HG03342 (cell line): ENCODE data around the gene CCNB3.

Source experiments
- ATAC-seq: cut with Tn5 transposase; IDR thresholded peaks from one replicate; pipeline ENCODE4 v1.9.1; 2021; ENCODE audit warnings: mild to moderate bottlenecking, moderate library complexity; ENCODE audit not compliant: unreplicated experiment

CCNB3 gene

DNA sequence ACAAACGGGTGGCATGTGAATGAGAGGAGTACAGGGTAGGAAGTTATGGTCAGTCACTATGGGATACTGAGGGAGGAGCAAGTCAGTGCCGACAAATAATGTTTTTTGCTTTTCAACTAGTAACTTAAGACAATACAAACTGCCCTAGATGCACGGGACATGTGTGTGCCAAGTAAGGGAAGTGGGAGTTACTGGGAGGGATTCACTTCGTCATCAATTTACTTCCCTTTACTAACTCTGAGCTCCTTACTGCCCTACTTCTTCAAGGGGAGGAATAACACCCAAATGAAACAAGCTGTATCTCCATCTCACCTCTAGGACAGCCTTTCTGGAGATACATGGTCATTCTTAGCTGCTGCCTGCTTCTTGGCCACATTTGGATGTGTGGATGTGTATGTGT lies 168.4 kb downstream of the CCNB3 start:
- no peak for ATAC-seq

- no peak for ATAC-seq
Observed at GRCh38 chrX:50375481-50376267, 171.1 kb downstream of the CCNB3 start.

DNA sequence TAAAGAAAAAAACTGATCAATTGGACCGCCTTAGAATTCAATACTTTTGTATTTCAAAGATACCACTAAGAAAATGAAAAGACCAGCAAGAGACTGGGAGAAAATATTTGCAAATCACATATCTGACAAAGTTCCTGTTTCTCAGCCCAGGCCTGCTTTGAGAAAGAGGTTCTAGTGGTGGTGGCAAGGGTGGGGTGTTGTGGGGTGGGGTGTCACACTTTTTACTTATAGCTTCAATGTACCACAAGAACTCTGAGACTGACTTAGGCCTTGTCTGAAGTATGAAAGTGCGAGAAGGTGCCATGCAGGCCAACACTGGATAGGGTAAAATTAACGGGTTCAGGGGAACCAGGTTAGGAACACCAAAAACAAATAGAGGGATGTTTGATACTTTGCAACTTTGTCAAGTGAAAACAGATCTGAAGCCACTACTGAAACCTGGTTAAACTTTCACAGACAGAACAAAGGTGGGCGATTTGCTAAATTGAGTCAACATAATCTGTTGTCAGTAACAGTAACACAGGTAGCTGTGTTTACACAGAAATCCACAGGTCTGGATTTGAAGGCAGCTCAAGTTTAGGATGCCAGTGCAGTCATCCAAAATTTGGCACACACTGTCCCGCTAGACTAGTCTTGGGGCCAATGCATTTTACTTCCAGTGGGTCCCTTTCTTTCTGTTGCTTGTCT lies 177.3 kb downstream of the CCNB3 start:
- ATAC-seq, result no peak

DNA sequence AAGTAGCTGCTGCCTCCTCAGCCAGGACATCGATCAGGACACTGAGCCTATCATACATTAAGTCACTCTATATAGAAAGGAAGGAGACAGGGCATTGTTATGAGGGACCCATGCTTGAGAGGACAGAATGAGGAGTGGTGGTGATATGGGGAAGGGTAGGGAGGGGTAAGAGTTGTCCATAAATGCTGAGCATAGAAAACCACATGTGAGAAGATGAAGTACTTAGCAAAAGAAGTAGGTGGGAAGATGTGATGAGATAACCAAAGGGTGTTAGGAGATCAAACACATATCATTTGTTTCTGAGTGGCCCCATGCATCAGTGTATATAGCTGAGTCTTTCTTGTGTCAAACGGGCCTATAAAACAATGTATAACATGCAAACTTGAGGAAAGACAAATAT lies 182.0 kb downstream of the CCNB3 start:
- no peak for ATAC-seq

GRCh38 chrX:50393902-50394301 lies 189.3 kb downstream of the CCNB3 start:
- ATAC-seq, result no peak
